Loucy (cell line): Measurements from ENCODE around the gene KPNA4.

Source experiments
- CTCF ChIP-seq: fragments of 200-600 bp; sonication (generic); conservative IDR thresholded peaks from 2 replicates; pipeline ENCODE4 v1.5.1; 2014; ENCODE audit warnings: mild to moderate bottlenecking, antibody characterized with exemption, low read length
- EZH2phosphoT487 ChIP-seq: fragments of 200-600 bp; IDR thresholded peaks from 2 replicates; pipeline ENCODE4 v1.6.1; 2018; ENCODE audit warnings: antibody characterized with exemption, mild to moderate bottlenecking, moderate library complexity, borderline replicate concordance

- TF ChIP-seq CTCF (no peak), EZH2phosphoT487 (no peak)
Measured at GRCh38 chr3:160613661-160614060, 48.3 kb upstream of the KPNA4 start.
